Non-pigmented ciliary epithelial cell (primary cell): ENCODE data around the gene PF4V1.
"Not testable (repeated sequence)": the region's sequence is repeated elsewhere in the genome, so short reads cannot be mapped to it uniquely, and the experiment has no call there.

Experiments used
- DNase-seq: peaks from one replicate; pipeline ENCODE4 v3.0.0-alpha.2; 2010; ENCODE audit warnings: low read depth

The PF4V1 gene

GRCh38 chr4:73870768-73871167, 17.7 kb downstream of the PF4V1 start:
- DNase-seq, result no peak

GRCh38 chr4:73871511-73872310, 18.6 kb downstream of the PF4V1 start:
- no peak for DNase-seq

- no peak for DNase-seq
Observed at GRCh38 chr4:73872316-73873108, 19.4 kb downstream of the PF4V1 start.

GRCh38 chr4:73874386-73874785, 21.3 kb downstream of the PF4V1 start:
- no peak for DNase-seq

- DNase-seq, result no peak
Observed at GRCh38 chr4:73875401-73875800, 22.3 kb downstream of the PF4V1 start.

- no peak for DNase-seq
Observed at GRCh38 chr4:73883306-73883705, 30.2 kb downstream of the PF4V1 start.

GRCh38 chr4:73885574-73886267, 32.6 kb downstream of the PF4V1 start:
- no peak for DNase-seq

- DNase-seq, result no peak
Observed at GRCh38 chr4:73891326-73891725, 38.2 kb downstream of the PF4V1 start.

GRCh38 chr4:73891739-73892405, 38.8 kb downstream of the PF4V1 start:
- no peak for DNase-seq

- no peak for DNase-seq
Observed at GRCh38 chr4:73892966-73893365, 39.9 kb downstream of the PF4V1 start.

GRCh38 chr4:73894001-73894400, 40.9 kb downstream of the PF4V1 start:
- DNase-seq, result no peak

- DNase-seq, result no peak
Observed at GRCh38 chr4:73895201-73896175, 42.4 kb downstream of the PF4V1 start.

- DNase-seq, result no peak
Observed at GRCh38 chr4:73896416-73896815, 43.3 kb downstream of the PF4V1 start.

GRCh38 chr4:73897380-73898136, 44.5 kb downstream of the PF4V1 start:
- DNase-seq, result no peak

- not testable (repeated sequence) for DNase-seq
Observed at GRCh38 chr4:73899338-73899737, 46.2 kb downstream of the PF4V1 start.

GRCh38 chr4:73901031-73901430, 47.9 kb downstream of the PF4V1 start:
- no peak for DNase-seq

GRCh38 chr4:73902038-73902637, 49.0 kb downstream of the PF4V1 start:
- no peak for DNase-seq

GRCh38 chr4:73902817-73903547, 49.9 kb downstream of the PF4V1 start:
- no peak for DNase-seq
